PC-9 (cell line): ENCODE data around the gene ESPL1. TPM values are rescaled to one million over a fixed set of nuclear protein-coding genes. Genes with fewer than 3 reads are reported as not detected.

Experiments used
- BruUV-seq: library from RNA; stranded (reverse); fragments of 400-500 nt; replicated peaks from 2 replicates; lab custom pipeline; 2021; lab: Mats Ljungman, UMichigan
- CTCF ChIA-PET: fragments of 300-600 bp; sonication (Branson Sonifier 250); formaldehyde crosslinking; loops from one replicate; lab custom pipeline; 2022; ENCODE audit warnings: antibody characterized with exemption; lab: Charles Lee
- POLR2A ChIA-PET: fragments of 300-600 bp; sonication (Branson Sonifier 250); formaldehyde crosslinking; loops from one replicate; lab custom pipeline; 2022; ENCODE audit warnings: antibody characterized with exemption; ENCODE audit not compliant: unreplicated experiment; lab: Charles Lee
- DNase-seq, 2 experiments: peaks; one replicate each; pipeline versions ENCODE4 v3.0.0 to v3.0.0-alpha.2; 2015 to 2022; ENCODE audit warnings: mixed read lengths in 1 of 2
- H2AFZ ChIP-seq: fragments of 200-600 bp; sonication (generic); 2 replicates; pipeline ENCODE4 v1.8.1; 2017; ENCODE audit warnings: antibody characterized with exemption
- H3F3A ChIP-seq: fragments of 200-600 bp; sonication (generic); 2 replicates; pipeline ENCODE4 v1.8.1; 2017; ENCODE audit warnings: antibody characterized with exemption, mild to moderate bottlenecking, low read depth; ENCODE audit not compliant: insufficient read depth
- H3K27ac ChIP-seq: fragments of 200-600 bp; sonication (generic); 2 replicates; pipeline ENCODE4 v1.6.1; 2016; ENCODE audit warnings: mixed run types
- H3K27me3 ChIP-seq: fragments of 200-600 bp; sonication (generic); 2 replicates; pipeline ENCODE4 v1.6.1; 2016; ENCODE audit warnings: low read depth, mixed run types; ENCODE audit not compliant: insufficient read depth
- H3K36me3 ChIP-seq: fragments of 200-600 bp; sonication (generic); 2 replicates; pipeline ENCODE4 v1.6.1; 2016; ENCODE audit warnings: low read depth, mixed run types
- H3K4me1 ChIP-seq: fragments of 200-600 bp; sonication (generic); replicated peaks from 2 replicates; pipeline ENCODE4 v1.6.1; 2016; ENCODE audit warnings: mixed run types; ENCODE audit not compliant: insufficient read depth
- H3K4me2 ChIP-seq: fragments of 200-600 bp; sonication (generic); 2 replicates; pipeline ENCODE4 v1.6.1; 2017; ENCODE audit warnings: mixed run types
- H3K4me3 ChIP-seq: fragments of 200-600 bp; sonication (generic); 2 replicates; pipeline ENCODE4 v1.6.1; 2016; ENCODE audit warnings: mixed run types
- H3K79me2 ChIP-seq: fragments of 200-600 bp; sonication (generic); 2 replicates; pipeline ENCODE4 v1.6.1; 2017; ENCODE audit warnings: low read depth, mixed run types
- H3K9me2 ChIP-seq: fragments of 200-600 bp; sonication (generic); 2 replicates; pipeline ENCODE4 v1.8.1; 2017; ENCODE audit warnings: mild to moderate bottlenecking; ENCODE audit not compliant: insufficient read depth
- H3K9me3 ChIP-seq: fragments of 200-600 bp; sonication (generic); 2 replicates; pipeline ENCODE4 v1.8.1; 2016; ENCODE audit warnings: low read depth; ENCODE audit not compliant: insufficient read depth
- H4K20me1 ChIP-seq: fragments of 200-600 bp; sonication (generic); 2 replicates; pipeline ENCODE4 v1.8.1; 2017; ENCODE audit not compliant: insufficient read depth
- EZH2 ChIP-seq: fragments of 200-600 bp; sonication (generic); IDR thresholded peaks from 2 replicates; pipeline ENCODE4 v1.8.0; 2017; ENCODE audit warnings: antibody characterized with exemption, low read depth
- intact Hi-C: fragments of 100-400 bp; cut with micrococcal nuclease; formaldehyde crosslinking; loops from one replicate; pipeline ENCODE4 v1.10.0; 2022; ENCODE audit not compliant: unreplicated experiment
- total RNA-seq: library from RNA; stranded (reverse); gene quantifications from 2 replicates; pipeline ENCODE4 v1.2.3, GENCODE V29; 2021
- TF ChIP-seq, protein P1 (sequence below): fragments of 200-600 bp; sonication (generic); conservative IDR thresholded peaks from 2 replicates; pipeline ENCODE4 v1.6.1; 2017; ENCODE audit warnings: mixed run types, antibody characterized with exemption, mild to moderate bottlenecking, moderate library complexity

The ESPL1 gene
- total RNA-seq, 1 experiment from 2014 or later, result 42.0 TPM

DNA sequence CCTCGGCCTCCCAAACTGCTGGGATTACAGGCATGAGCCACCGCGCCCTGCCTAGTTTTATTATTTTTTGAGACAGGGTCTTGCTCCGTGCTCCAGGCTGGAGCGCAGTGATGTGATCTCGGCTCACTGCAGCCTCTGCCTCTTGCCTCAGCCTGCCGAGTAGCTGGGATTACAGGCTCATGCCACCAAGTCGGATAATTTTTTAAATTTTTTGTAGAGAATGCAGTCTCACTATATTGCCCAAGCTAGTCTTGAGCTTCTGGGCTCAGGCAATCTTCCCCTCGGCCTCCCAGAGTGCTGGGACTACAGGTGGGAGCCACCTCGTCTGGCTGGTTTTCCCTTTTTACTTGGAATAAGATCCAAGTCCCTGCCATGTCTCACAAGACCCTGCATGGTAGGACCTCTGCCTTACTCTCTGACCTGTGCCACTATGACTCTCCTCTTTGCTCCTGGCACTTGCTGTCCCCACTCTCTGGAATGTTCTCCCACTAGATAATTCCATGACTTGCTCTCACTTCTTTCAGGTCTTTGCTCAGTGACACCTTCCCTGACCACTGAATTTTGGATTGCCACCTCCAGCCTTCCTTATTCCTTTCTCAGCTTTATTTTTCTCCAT lies 28.3 kb upstream of the ESPL1 start:
- no peak overlapping the region for H3K27ac ChIP-seq
- no peak for DNase-seq
- H2AFZ ChIP-seq, result no peak overlapping the region
- POLR2A ChIA-PET, result no interaction called here
- H3K36me3 ChIP-seq, result no peaks in the 10 kb centered on the region
- H4K20me1 ChIP-seq, result no peaks in the 10 kb centered on the region
- H3K4me1 ChIP-seq, result peaks cover 11% of the 10 kb centered on the region
- BruUV-seq, result no TSS peak
- no peaks in the 10 kb centered on the region for H3K9me3 ChIP-seq
- intact Hi-C loops, result no loop called here
- TF ChIP-seq, protein P1, sequence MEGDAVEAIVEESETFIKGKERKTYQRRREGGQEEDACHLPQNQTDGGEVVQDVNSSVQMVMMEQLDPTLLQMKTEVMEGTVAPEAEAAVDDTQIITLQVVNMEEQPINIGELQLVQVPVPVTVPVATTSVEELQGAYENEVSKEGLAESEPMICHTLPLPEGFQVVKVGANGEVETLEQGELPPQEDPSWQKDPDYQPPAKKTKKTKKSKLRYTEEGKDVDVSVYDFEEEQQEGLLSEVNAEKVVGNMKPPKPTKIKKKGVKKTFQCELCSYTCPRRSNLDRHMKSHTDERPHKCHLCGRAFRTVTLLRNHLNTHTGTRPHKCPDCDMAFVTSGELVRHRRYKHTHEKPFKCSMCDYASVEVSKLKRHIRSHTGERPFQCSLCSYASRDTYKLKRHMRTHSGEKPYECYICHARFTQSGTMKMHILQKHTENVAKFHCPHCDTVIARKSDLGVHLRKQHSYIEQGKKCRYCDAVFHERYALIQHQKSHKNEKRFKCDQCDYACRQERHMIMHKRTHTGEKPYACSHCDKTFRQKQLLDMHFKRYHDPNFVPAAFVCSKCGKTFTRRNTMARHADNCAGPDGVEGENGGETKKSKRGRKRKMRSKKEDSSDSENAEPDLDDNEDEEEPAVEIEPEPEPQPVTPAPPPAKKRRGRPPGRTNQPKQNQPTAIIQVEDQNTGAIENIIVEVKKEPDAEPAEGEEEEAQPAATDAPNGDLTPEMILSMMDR, result no peak
- no peak for TF ChIP-seq EZH2
- H3K4me3 ChIP-seq, result no peak overlapping the region
- no peaks in the 10 kb centered on the region for H3K27me3 ChIP-seq
- CTCF ChIA-PET, result no interaction called here
- H3K79me2 ChIP-seq, result no peaks in the 10 kb centered on the region
- no peaks in the 10 kb centered on the region for H3K9me2 ChIP-seq
- no peak overlapping the region for H3K4me2 ChIP-seq
- no peaks in the 10 kb centered on the region for H3F3A ChIP-seq

DNA sequence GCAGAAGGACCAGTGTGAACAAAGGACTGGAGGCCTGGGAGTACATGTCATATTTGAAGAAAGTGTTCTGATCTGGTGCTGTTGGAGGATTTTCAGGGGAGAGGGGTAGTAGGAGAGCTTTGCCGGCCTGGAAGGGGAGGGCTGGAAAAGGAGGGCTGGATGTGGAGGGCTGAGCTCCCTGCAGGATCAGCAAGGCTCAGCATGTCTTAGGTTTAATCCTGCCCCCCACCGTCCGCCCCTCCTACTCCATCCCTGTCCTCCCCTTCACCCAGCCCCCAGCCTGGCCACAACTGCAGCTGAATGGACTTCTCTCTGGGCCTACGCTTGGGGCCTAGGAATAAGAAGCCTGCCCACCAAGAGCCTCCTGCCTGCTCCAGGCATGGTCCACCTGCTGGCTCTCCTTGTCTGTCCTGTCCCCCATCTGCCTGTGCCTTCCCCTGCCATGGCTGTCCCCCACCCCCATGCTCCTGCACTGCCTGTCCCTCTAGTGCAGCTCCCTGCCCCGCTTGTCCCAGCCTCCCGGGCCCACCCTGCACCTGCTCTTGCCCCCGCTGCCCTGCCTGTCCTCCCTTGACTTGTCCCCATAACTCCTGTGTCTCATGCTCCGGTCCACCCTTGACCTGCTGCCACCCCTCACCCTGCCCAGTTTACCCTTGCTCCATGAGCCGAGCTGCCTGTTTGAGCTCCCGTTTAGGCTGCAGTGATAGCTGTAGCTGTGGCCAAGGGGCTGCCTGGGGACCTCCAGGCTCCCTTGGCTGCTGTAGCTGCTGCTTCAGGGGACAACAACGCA lies 26.3 kb upstream of the ESPL1 start:
- Histone ChIP-seq H3K9me3 (no peaks in the 10 kb centered on the region), H3K4me1 (peaks cover 5% of the 10 kb centered on the region; the same call in 1 of the 2 replicates), H3K4me2 (no peak overlapping the region), H3K27ac (no peak overlapping the region), H2AFZ (no peak overlapping the region), H3K36me3 (no peaks in the 10 kb centered on the region), H3K27me3 (no peaks in the 10 kb centered on the region), H3K4me3 (no peak overlapping the region), H3F3A (no peaks in the 10 kb centered on the region), H3K79me2 (no peaks in the 10 kb centered on the region), H3K9me2 (no peaks in the 10 kb centered on the region), H4K20me1 (no peaks in the 10 kb centered on the region)
- BruUV-seq, result no TSS peak
- TF ChIP-seq EZH2, result no peak
- ChIA-PET POLR2A (interaction anchor here (0.6 kb wide), 1 partner anchor 259 kb away, joined by 6 read pairs; the partner anchor contains the start of gene TARBP2), CTCF (no interaction called here)
- intact Hi-C loops, result no loop called here
- no peak for DNase-seq

DNA sequence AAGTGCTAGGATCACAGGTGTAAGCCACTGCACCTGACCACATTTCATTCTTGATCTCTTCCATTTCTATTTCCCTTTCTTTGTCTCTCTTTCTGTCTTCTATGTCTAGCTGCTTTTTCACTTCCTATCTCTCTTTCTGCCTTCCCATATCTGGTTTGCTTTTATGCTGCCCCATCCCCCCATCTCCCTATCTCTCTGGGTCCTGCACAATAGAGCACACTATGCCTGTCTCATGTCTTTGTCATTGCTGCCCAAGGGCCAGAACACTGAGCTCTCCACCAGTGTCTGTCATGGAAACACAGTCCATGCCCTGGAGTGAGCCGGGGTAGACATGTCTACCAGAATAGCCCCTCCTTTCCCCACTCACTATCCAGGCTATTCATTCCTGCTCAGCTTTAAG lies 23.8 kb upstream of the ESPL1 start:
- Histone ChIP-seq H3K36me3 (no peaks in the 10 kb centered on the region), H4K20me1 (no peaks in the 10 kb centered on the region), H3K4me3 (no peak overlapping the region), H3K9me3 (no peaks in the 10 kb centered on the region), H3K27ac (no peak overlapping the region), H3K27me3 (no peaks in the 10 kb centered on the region), H3K4me1 (0 out of 2 replicates have a peak, but pooled peaks cover 4% of the 10 kb centered on the region), H3K4me2 (no peak overlapping the region), H3F3A (no peaks in the 10 kb centered on the region), H3K79me2 (no peaks in the 10 kb centered on the region), H2AFZ (no peak overlapping the region), H3K9me2 (no peaks in the 10 kb centered on the region)
- ChIA-PET CTCF (no interaction called here), POLR2A (interaction anchor here (0.6 kb wide), 1 partner anchor 67 kb away, joined by 5 read pairs; no protein-coding TSS in a partner anchor)
- DNase-seq, result no peak
- intact Hi-C loops, result no loop called here
- BruUV-seq, result no TSS peak
- TF ChIP-seq EZH2, result no peak
- TF ChIP-seq, protein P1, result no peak
